Stimulated activated CD8-positive, alpha-beta memory T cell treated with anti-CD3 and anti-CD28 coated beads, Interleukin-4, amount 100 ng/mL, for 4 hours (primary cell): ENCODE measurements around the gene ITPKB.
A peak's percentile ranks its signal among the peaks of the same experiment; 100 is the strongest.
"Not testable (repeated sequence)": the region's sequence is repeated elsewhere in the genome, so short reads cannot be mapped to it uniquely, and the experiment has no call there.

Source experiments
- DNase-seq, 2 donors: peaks; one replicate each; pipeline ENCODE4 v3.0.0-alpha.2; 2020; ENCODE audit warnings: low read depth in 2 of 2, low spot score in 1 of 2

The ITPKB gene

GRCh38 chr1:226627050-226627755 is 111.9 kb downstream of the ITPKB start:
- no peak for DNase-seq

- peak; percentile 65 to 66 for DNase-seq
These were observed 112.5 kb downstream of the ITPKB start for GRCh38 chr1:226626577-226626956.

GRCh38 chr1:226625832-226626576 is 113.1 kb downstream of the ITPKB start:
- no peak for DNase-seq

GRCh38 chr1:226625326-226625725 is 113.8 kb downstream of the ITPKB start:
- no peak for DNase-seq

GRCh38 chr1:226624526-226624925 is 114.6 kb downstream of the ITPKB start:
- DNase-seq = no peak

GRCh38 chr1:226622012-226622411 is 117.1 kb downstream of the ITPKB start:
- DNase-seq = no peak

- DNase-seq = no peak
These were observed 120.1 kb downstream of the ITPKB start for GRCh38 chr1:226619031-226619430.

- DNase-seq = no peak
These were observed 120.7 kb downstream of the ITPKB start for GRCh38 chr1:226618380-226618779.

- DNase-seq = not testable (repeated sequence)
These were observed 121.4 kb downstream of the ITPKB start for GRCh38 chr1:226617719-226618118.

- no peak for DNase-seq
These were observed 122.0 kb downstream of the ITPKB start for GRCh38 chr1:226617109-226617508.

GRCh38 chr1:226616636-226617035 is 122.4 kb downstream of the ITPKB start:
- DNase-seq = no peak

- DNase-seq = no peak
These were observed 123.2 kb downstream of the ITPKB start for GRCh38 chr1:226615876-226616275.

- DNase-seq = not testable (repeated sequence)
These were observed 127.1 kb downstream of the ITPKB start for GRCh38 chr1:226611980-226612379.

- DNase-seq = no peak
These were observed 127.8 kb downstream of the ITPKB start for GRCh38 chr1:226611301-226611700.

GRCh38 chr1:226610671-226611070 is 128.4 kb downstream of the ITPKB start:
- no peak for DNase-seq

GRCh38 chr1:226609836-226610455 is 129.1 kb downstream of the ITPKB start:
- DNase-seq = no peak

- DNase-seq = no peak
These were observed 130.2 kb downstream of the ITPKB start for GRCh38 chr1:226608699-226609505.

GRCh38 chr1:226607821-226608220 is 131.3 kb downstream of the ITPKB start:
- DNase-seq = no peak

- DNase-seq = no peak
These were observed 131.8 kb downstream of the ITPKB start for GRCh38 chr1:226607268-226607660.

GRCh38 chr1:226606311-226607267 is 132.5 kb downstream of the ITPKB start:
- no peak for DNase-seq
